Neural progenitor cell (in vitro differentiated cells): ENCODE measurements around the gene AIFM2.

Source experiments
- CTCF ChIP-seq: fragments of 200-600 bp; sonication (generic); IDR thresholded peaks from 2 replicates; pipeline ENCODE4 v1.5.1; 2017; ENCODE audit warnings: antibody characterized with exemption, mild to moderate bottlenecking
- EZH2 ChIP-seq: fragments of 200-600 bp; sonication (generic); IDR thresholded peaks from 2 replicates; pipeline ENCODE4 v1.6.1; 2017; ENCODE audit warnings: antibody characterized with exemption, mild to moderate bottlenecking, moderate library complexity
- EZH2phosphoT487 ChIP-seq: fragments of 200-600 bp; sonication (generic); IDR thresholded peaks from 2 replicates; pipeline ENCODE4 v1.6.1; 2017; ENCODE audit warnings: antibody characterized with exemption

DNA sequence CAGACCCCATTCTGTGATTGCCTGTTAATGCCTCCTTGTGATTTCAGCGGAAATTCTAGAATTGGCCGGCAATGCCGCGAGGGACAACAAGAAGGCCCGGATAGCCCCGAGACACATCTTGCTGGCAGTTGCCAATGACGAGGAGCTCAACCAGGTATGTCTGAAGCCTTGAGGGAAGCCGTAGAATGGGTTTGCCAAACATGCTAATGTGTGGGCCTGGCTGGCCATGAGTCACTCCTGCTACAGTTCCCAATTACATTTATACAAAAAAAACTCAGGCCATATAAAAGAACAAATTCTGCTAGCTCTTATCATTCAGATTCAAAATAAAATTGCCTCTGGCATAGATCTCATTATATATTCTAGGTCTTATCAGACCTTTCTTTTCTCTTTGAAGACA, 42.6 kb downstream of the AIFM2 start:
- TF ChIP-seq CTCF (no peak), EZH2 (no peak), EZH2phosphoT487 (no peak)
